ENCODE results near the gene SDHB.
"Not testable (repeated sequence)": the region's sequence is repeated elsewhere in the genome, so short reads cannot be mapped to it uniquely, and the experiment has no call there.

The SDHB gene

DNA sequence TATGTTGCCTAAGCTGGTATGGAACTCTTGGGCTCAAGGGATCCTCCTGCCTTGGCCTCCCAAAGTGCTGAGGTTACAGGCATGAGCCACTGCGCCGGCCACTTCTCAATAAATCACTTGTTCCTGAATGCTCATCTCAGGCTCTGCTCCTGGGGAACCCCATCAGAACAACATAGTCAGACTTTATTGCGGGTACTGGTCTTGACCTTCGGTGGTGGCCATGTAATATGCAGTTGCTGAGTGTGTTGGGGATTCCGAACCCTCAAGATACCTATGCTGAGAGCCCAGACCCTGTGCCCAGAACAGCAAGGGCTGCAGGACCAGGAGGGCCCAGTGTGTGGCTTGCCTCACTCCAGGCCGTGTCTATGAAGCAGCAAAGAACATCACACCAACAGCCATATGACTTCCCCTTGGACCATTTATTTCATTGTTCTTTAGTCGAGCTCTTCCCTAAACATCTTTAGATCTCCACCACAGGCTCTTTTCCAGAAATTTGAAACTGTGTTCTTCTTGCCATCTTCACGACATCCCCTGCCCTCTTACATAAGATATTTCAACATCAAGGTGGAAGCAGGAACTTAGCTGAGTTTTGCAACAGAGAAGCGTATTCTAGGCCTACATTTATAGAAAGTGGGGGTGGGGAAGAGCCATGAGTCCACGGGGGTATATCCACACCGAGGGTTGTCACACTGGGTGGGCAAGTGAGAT, 12.7 kb upstream of the SDHB start:
- Histone ChIP-seq H4K5ac (ENCODE audit: low read length) (no peak overlapping the region), H3K4me1 (ENCODE audit: control insufficient read depth, low read depth, low read length) (no peaks in the 10 kb centered on the region), H3K23ac (ENCODE audit: low read length) (no peak overlapping the region), H3K4ac (ENCODE audit: low read depth, low read length) (no peak overlapping the region), H3K56ac (ENCODE audit: low read length) (no peak overlapping the region), H3K79me1 (ENCODE audit: low read length) (no peaks in the 10 kb centered on the region), H2BK15ac (replicated peaks; ENCODE audit: low read depth) (no peak overlapping the region), H3K27ac (ENCODE audit: low read depth, low read length) (no peak overlapping the region), H3K9ac (ENCODE audit: low read length) (no peak overlapping the region), H4K8ac (ENCODE audit: low read depth, low read length) (no peak overlapping the region), H3K27me3 (ENCODE audit: insufficient read depth, low read length, poor library complexity) (no peaks in the 10 kb centered on the region), H2AK5ac (ENCODE audit: low read length) (no peak overlapping the region), H3K36me3 (ENCODE audit: control insufficient read depth, insufficient read depth, low read length) (no peaks in the 10 kb centered on the region), H2BK120ac (ENCODE audit: low read depth, low read length) (no peak overlapping the region), H3K79me2 (ENCODE audit: control insufficient read depth, insufficient read depth, low read length) (no peaks in the 10 kb centered on the region), H2BK5ac (ENCODE audit: low read length) (no peak overlapping the region), H3K18ac (ENCODE audit: low read length) (no peak overlapping the region), H3K4me2 (ENCODE audit: low read length) (no peak overlapping the region), H3K4me3 (ENCODE audit: low read length) (no peak overlapping the region)
- WGBS (ENCODE audit: extremely low coverage, insufficient coverage, low lambda C conversion rate), result no CpG with 5 or more reads among the region's 11 CpGs
- no peak for DNase-seq

DNA sequence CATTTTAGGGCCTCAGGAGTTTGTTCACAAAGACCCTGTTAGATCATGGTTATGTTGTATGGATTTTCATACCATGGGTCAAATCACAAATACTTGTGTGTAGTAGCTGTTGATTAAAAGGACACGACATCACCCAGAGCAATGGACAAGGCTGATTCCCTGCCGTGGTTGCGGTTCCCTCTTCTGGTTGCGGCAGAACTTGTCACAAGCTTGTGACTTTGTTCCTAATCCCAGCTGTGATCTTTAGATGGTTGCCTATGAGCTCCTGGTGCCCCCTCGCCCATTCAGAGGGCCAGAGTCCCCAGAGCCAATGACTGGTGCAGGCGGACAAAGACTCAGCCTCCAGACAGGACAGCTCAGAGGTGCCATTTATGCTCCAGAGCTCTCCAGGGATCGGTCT, 11.8 kb upstream of the SDHB start:
- no peak overlapping the region for H2BK5ac ChIP-seq (ENCODE audit: low read length)
- no peak for DNase-seq
- H3K79me1 ChIP-seq (ENCODE audit: low read length), result no peaks in the 10 kb centered on the region
- H4K5ac ChIP-seq (ENCODE audit: low read length), result no peak overlapping the region
- no peak overlapping the region for H3K56ac ChIP-seq (ENCODE audit: low read length)
- no peak overlapping the region for H2AK5ac ChIP-seq (ENCODE audit: low read length)
- no peaks in the 10 kb centered on the region for H3K79me2 ChIP-seq (ENCODE audit: control insufficient read depth, insufficient read depth, low read length)
- no peak overlapping the region for H3K4me3 ChIP-seq (ENCODE audit: low read length)
- no peak overlapping the region for H3K4ac ChIP-seq (ENCODE audit: low read depth, low read length)
- no peaks in the 10 kb centered on the region for H3K4me1 ChIP-seq (ENCODE audit: control insufficient read depth, low read depth, low read length)
- no peak overlapping the region for H3K18ac ChIP-seq (ENCODE audit: low read length)
- H3K4me2 ChIP-seq (ENCODE audit: low read length), result no peak overlapping the region
- H4K8ac ChIP-seq (ENCODE audit: low read depth, low read length), result no peak overlapping the region
- H3K36me3 ChIP-seq (ENCODE audit: control insufficient read depth, insufficient read depth, low read length), result no peaks in the 10 kb centered on the region
- H3K27ac ChIP-seq (ENCODE audit: low read depth, low read length), result no peak overlapping the region
- no peak overlapping the region for H3K9ac ChIP-seq (ENCODE audit: low read length)
- no peaks in the 10 kb centered on the region for H3K27me3 ChIP-seq (ENCODE audit: insufficient read depth, low read length, poor library complexity)
- no peak overlapping the region for H2BK120ac ChIP-seq (ENCODE audit: low read depth, low read length)
- no peak overlapping the region for H3K23ac ChIP-seq (ENCODE audit: low read length)
- WGBS (ENCODE audit: extremely low coverage, insufficient coverage, low lambda C conversion rate), result no CpG with 5 or more reads among the region's 7 CpGs
- no peak overlapping the region for H2BK15ac ChIP-seq (replicated peaks; ENCODE audit: low read depth)

DNA sequence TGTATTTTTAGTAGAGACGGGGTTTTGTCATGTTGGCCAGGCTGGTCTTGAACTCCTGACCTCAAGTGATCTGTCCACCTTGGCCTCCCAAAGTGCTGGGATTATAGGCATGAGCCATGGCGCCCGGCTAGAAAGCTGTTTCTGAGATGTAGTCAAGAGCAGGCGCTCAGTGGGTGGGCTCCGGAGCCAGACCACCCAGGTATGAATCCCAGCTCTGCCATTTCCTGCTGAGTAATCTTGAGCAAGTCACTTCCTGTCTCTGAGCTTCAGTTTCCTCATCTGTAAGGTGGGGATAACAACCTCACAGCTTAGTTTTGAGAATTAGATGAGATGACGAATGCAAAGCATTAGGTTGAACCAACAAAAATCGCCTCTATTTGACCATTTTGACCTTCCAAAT, 8.9 kb upstream of the SDHB start:
- peak; percentile 42 for DNase-seq
- H4K8ac ChIP-seq (ENCODE audit: low read depth, low read length); H3K27ac ChIP-seq (ENCODE audit: low read depth, low read length); H3K36me3 ChIP-seq (ENCODE audit: control insufficient read depth, insufficient read depth, low read length); H2BK120ac ChIP-seq (ENCODE audit: low read depth, low read length); H3K4me2 ChIP-seq (ENCODE audit: low read length); H3K56ac ChIP-seq (ENCODE audit: low read length); H3K4me3 ChIP-seq (ENCODE audit: low read length); H3K4ac ChIP-seq (ENCODE audit: low read depth, low read length); H3K79me1 ChIP-seq (ENCODE audit: low read length); H3K23ac ChIP-seq (ENCODE audit: low read length); H2BK5ac ChIP-seq (ENCODE audit: low read length); H4K5ac ChIP-seq (ENCODE audit: low read length); H3K79me2 ChIP-seq (ENCODE audit: control insufficient read depth, insufficient read depth, low read length); H2BK15ac ChIP-seq (replicated peaks; ENCODE audit: low read depth); H3K27me3 ChIP-seq (ENCODE audit: insufficient read depth, low read length, poor library complexity); H3K4me1 ChIP-seq (ENCODE audit: control insufficient read depth, low read depth, low read length); H2AK5ac ChIP-seq (ENCODE audit: low read length); H3K9ac ChIP-seq (ENCODE audit: low read length); H3K18ac ChIP-seq (ENCODE audit: low read length): not testable (repeated sequence)
- no CpG with 5 or more reads among the region's 7 CpGs for WGBS (ENCODE audit: extremely low coverage, insufficient coverage, low lambda C conversion rate)

DNA sequence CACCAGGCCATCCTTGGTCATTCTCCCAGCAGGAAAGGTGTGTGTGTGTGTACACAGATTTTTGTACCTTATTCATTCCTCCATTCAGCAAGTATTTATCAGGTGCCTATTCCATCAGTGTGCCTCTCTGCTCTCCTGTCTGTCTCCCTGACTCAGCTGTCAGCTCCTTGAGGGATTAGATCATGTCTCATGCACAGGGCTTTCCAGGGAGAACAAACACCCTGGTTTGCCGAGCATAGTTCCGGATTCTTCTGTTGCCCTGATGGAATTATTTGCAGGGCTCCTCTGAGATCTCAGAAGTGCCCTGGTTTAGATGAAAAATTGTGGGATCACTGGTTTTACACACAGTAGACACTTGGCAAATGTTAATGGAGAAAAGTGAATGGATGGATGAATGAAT, 8.1 kb upstream of the SDHB start:
- Histone ChIP-seq H4K5ac (ENCODE audit: low read length) (no peak overlapping the region), H3K79me2 (ENCODE audit: control insufficient read depth, insufficient read depth, low read length) (no peaks in the 10 kb centered on the region), H2BK5ac (ENCODE audit: low read length) (no peak overlapping the region), H3K9ac (ENCODE audit: low read length) (no peak overlapping the region), H2BK120ac (ENCODE audit: low read depth, low read length) (no peak overlapping the region), H3K27me3 (ENCODE audit: insufficient read depth, low read length, poor library complexity) (no peaks in the 10 kb centered on the region), H2BK15ac (replicated peaks; ENCODE audit: low read depth) (no peak overlapping the region), H3K27ac (ENCODE audit: low read depth, low read length) (no peak overlapping the region), H3K4me3 (ENCODE audit: low read length) (no peak overlapping the region), H3K79me1 (ENCODE audit: low read length) (no peaks in the 10 kb centered on the region), H3K4ac (ENCODE audit: low read depth, low read length) (no peak overlapping the region), H3K4me1 (ENCODE audit: control insufficient read depth, low read depth, low read length) (no peaks in the 10 kb centered on the region), H3K18ac (ENCODE audit: low read length) (no peak overlapping the region), H2AK5ac (ENCODE audit: low read length) (no peak overlapping the region), H3K23ac (ENCODE audit: low read length) (no peak overlapping the region), H3K36me3 (ENCODE audit: control insufficient read depth, insufficient read depth, low read length) (no peaks in the 10 kb centered on the region), H3K4me2 (ENCODE audit: low read length) (no peak overlapping the region), H3K56ac (ENCODE audit: low read length) (no peak overlapping the region), H4K8ac (ENCODE audit: low read depth, low read length) (no peak overlapping the region)
- no peak for DNase-seq
- WGBS (ENCODE audit: extremely low coverage, insufficient coverage, low lambda C conversion rate), result no CpG with 5 or more reads among the region's 2 CpGs

DNA sequence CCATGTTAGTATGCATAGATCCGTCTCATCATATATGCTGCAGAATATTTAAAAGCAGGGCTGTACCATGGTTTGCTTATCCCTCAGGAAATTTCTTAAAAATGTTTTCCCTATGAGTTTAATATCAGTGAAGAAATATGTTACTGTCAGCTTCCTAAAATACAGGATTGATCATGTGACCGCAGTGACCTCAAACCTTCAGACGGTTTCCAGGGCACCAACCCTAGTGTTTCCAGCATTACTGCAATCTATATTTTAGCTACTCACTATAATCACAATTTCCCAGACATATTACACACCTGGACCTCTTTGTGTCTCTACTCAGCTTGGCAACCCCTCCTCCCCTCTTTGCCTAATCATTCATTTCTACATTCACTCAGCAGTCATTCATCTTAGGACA, 7.7 kb upstream of the SDHB start:
- Histone ChIP-seq H2AK5ac (ENCODE audit: low read length) (no peak overlapping the region), H2BK5ac (ENCODE audit: low read length) (no peak overlapping the region), H3K23ac (ENCODE audit: low read length) (no peak overlapping the region), H4K8ac (ENCODE audit: low read depth, low read length) (no peak overlapping the region), H3K9ac (ENCODE audit: low read length) (no peak overlapping the region), H3K4ac (ENCODE audit: low read depth, low read length) (no peak overlapping the region), H3K4me1 (ENCODE audit: control insufficient read depth, low read depth, low read length) (no peaks in the 10 kb centered on the region), H3K79me1 (ENCODE audit: low read length) (no peaks in the 10 kb centered on the region), H4K5ac (ENCODE audit: low read length) (no peak overlapping the region), H3K18ac (ENCODE audit: low read length) (no peak overlapping the region), H3K56ac (ENCODE audit: low read length) (no peak overlapping the region), H2BK120ac (ENCODE audit: low read depth, low read length) (no peak overlapping the region), H3K4me3 (ENCODE audit: low read length) (no peak overlapping the region), H3K27ac (ENCODE audit: low read depth, low read length) (no peak overlapping the region), H3K4me2 (ENCODE audit: low read length) (no peak overlapping the region), H3K79me2 (ENCODE audit: control insufficient read depth, insufficient read depth, low read length) (no peaks in the 10 kb centered on the region), H3K36me3 (ENCODE audit: control insufficient read depth, insufficient read depth, low read length) (no peaks in the 10 kb centered on the region), H3K27me3 (ENCODE audit: insufficient read depth, low read length, poor library complexity) (no peaks in the 10 kb centered on the region), H2BK15ac (replicated peaks; ENCODE audit: low read depth) (no peak overlapping the region)
- DNase-seq, result no peak
- no CpG with 5 or more reads among the region's 3 CpGs for WGBS (ENCODE audit: extremely low coverage, insufficient coverage, low lambda C conversion rate)

DNA sequence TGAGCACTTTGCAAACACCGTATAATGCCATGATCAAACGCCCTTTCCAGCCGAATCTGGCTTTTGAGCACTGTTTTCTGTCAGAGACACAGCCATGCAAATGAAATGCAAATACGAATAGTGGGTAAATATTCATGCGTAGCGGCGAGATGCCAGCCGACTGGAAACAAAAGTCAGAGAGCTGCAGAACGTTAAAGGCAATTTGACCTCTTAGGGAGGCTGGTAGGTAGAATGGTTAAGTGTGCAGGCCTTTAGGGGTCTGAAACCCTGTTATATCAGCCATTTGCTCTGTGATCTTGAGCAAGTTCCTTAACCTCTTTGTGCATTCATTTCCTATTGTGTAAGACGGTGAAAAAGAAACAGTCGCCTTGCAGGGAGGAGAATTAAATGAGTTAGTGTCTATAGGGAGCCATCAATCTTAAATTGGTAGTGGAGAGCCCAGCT, 6.5 kb upstream of the SDHB start:
- no CpG with 5 or more reads among the region's 11 CpGs for WGBS (ENCODE audit: extremely low coverage, insufficient coverage, low lambda C conversion rate)
- H3K36me3 ChIP-seq (ENCODE audit: control insufficient read depth, insufficient read depth, low read length), result no peaks in the 10 kb centered on the region
- H4K8ac ChIP-seq (ENCODE audit: low read depth, low read length), result no peak overlapping the region
- peak overlapping the region; percentile 8 for H3K27ac ChIP-seq (ENCODE audit: low read depth, low read length)
- no peak overlapping the region for H2AK5ac ChIP-seq (ENCODE audit: low read length)
- H3K9ac ChIP-seq (ENCODE audit: low read length), result no peak overlapping the region
- no peak overlapping the region for H2BK5ac ChIP-seq (ENCODE audit: low read length)
- H3K4ac ChIP-seq (ENCODE audit: low read depth, low read length), result no peak overlapping the region
- H3K23ac ChIP-seq (ENCODE audit: low read length), result no peak overlapping the region
- no peak overlapping the region for H4K5ac ChIP-seq (ENCODE audit: low read length)
- H2BK15ac ChIP-seq (replicated peaks; ENCODE audit: low read depth), result no peak overlapping the region
- no peak overlapping the region for H2BK120ac ChIP-seq (ENCODE audit: low read depth, low read length)
- no peaks in the 10 kb centered on the region for H3K79me2 ChIP-seq (ENCODE audit: control insufficient read depth, insufficient read depth, low read length)
- no peak overlapping the region for H3K56ac ChIP-seq (ENCODE audit: low read length)
- H3K18ac ChIP-seq (ENCODE audit: low read length), result no peak overlapping the region
- DNase-seq, result no peak
- no peak overlapping the region for H3K4me2 ChIP-seq (ENCODE audit: low read length)
- H3K4me3 ChIP-seq (ENCODE audit: low read length), result no peak overlapping the region
- H3K4me1 ChIP-seq (ENCODE audit: control insufficient read depth, low read depth, low read length), result no peaks in the 10 kb centered on the region
- H3K27me3 ChIP-seq (ENCODE audit: insufficient read depth, low read length, poor library complexity), result no peaks in the 10 kb centered on the region
- H3K79me1 ChIP-seq (ENCODE audit: low read length), result no peaks in the 10 kb centered on the region

Measured in mesendoderm (in vitro differentiated cells).